Measurements from ENCODE around the gene MRPS24. TPM values are rescaled to one million over a fixed set of nuclear protein-coding genes. Genes with fewer than 3 reads are reported as not detected.

The MRPS24 gene
- total and polyA plus RNA-seq, 2 donors (not counting 3 experiments of a cell fraction or from before 2014, with no cell fraction given) = 105 to 279 TPM

GRCh38 chr7:43880596-43880995 lies 11.3 kb upstream of the MRPS24 start:
- Histone ChIP-seq H3K9ac (replicated peaks; ENCODE audit: extremely low read depth, insufficient read depth, low read length) (no peak overlapping the region), H3K4me1 (ENCODE audit: control insufficient read depth, extremely low read depth, insufficient read depth, low read length) (peaks cover 30% of the 10 kb centered on the region), H3K9me1 (replicated peaks; ENCODE audit: control insufficient read depth, extremely low read depth, insufficient read depth, low read length) (no peaks in the 10 kb centered on the region), H3K27me3 (ENCODE audit: control insufficient read depth in 2 of 2, insufficient read depth in 2 of 2, low read length in 2 of 2) (no peaks in the 10 kb centered on the region), H3K36me3 (ENCODE audit: control insufficient read depth in 2 of 2, extremely low read depth in 1 of 2, insufficient read depth in 2 of 2, low read length in 2 of 2) (peaks cover 0 to 20% of the 10 kb centered on the region in 2 experiments), H4K20me1 (replicated peaks; ENCODE audit: control insufficient read depth, extremely low read depth, insufficient read depth, low read length) (no peaks in the 10 kb centered on the region), H3K9me3 (replicated peaks; ENCODE audit: control insufficient read depth, insufficient read depth, low read length) (no peaks in the 10 kb centered on the region), H3K79me2 (ENCODE audit: control insufficient read depth, insufficient read depth, low read length) (peaks cover 6% of the 10 kb centered on the region), H3K4me3 (replicated peaks in 1 of 3; ENCODE audit: insufficient read depth in 1 of 3, low read depth in 1 of 3, low read length in 3 of 3) (no peak overlapping the region), H3K27ac (ENCODE audit: insufficient read depth, low read depth, low read length) (no peak overlapping the region), H2AFZ (ENCODE audit: low read depth, low read length) (no peak overlapping the region), H3K4me2 (ENCODE audit: insufficient read depth, low read length) (no peak overlapping the region)
- no TSS peak for BruUV-seq (replicated peaks)
- intact Hi-C loops (cut with micrococcal nuclease) = loop anchor here (1.0 kb wide), 1 partner anchor 11 kb away; the partner anchor contains the start of gene MRPS24
- TF ChIP-seq POLR2AphosphoS5 (IDR thresholded peaks at IDR 0.05; ENCODE audit: insufficient read depth, low read depth, low read length) = no peak
- TF ChIP-seq MYC (IDR thresholded peaks at IDR 0.05; ENCODE audit: low read depth, low read length) = no peak
- TF ChIP-seq FOS (IDR thresholded peaks at IDR 0.05; ENCODE audit: borderline replicate concordance, insufficient read depth, low read length) = peak; percentile 20
- peak; percentile 63 for TF ChIP-seq GATA2 (IDR thresholded peaks at IDR 0.05; ENCODE audit: insufficient read depth, insufficient read length, low read depth, low read length)
- DNase-seq (ENCODE audit: low read depth, low spot score) = peak; percentile 58
- ChIA-PET POLR2A (no interaction called here), CTCF (no interaction called here)
- FAIRE-seq = peak; percentile 56
- dilution Hi-C loops (cut with MboI; ENCODE audit: extremely low pct_ligation_motif_present, low sequenced_read_pairs) = no loop called here

- Histone ChIP-seq H3K9ac (replicated peaks; ENCODE audit: extremely low read depth, insufficient read depth, low read length) (no peak overlapping the region), H3K79me2 (ENCODE audit: control insufficient read depth, insufficient read depth, low read length) (peaks cover 6% of the 10 kb centered on the region), H3K9me3 (replicated peaks; ENCODE audit: control insufficient read depth, insufficient read depth, low read length) (no peaks in the 10 kb centered on the region), H3K9me1 (replicated peaks; ENCODE audit: control insufficient read depth, extremely low read depth, insufficient read depth, low read length) (no peaks in the 10 kb centered on the region), H2AFZ (ENCODE audit: low read depth, low read length) (no peak overlapping the region), H4K20me1 (replicated peaks; ENCODE audit: control insufficient read depth, extremely low read depth, insufficient read depth, low read length) (no peaks in the 10 kb centered on the region), H3K36me3 (ENCODE audit: control insufficient read depth in 2 of 2, extremely low read depth in 1 of 2, insufficient read depth in 2 of 2, low read length in 2 of 2) (peaks cover 0 to 20% of the 10 kb centered on the region in 2 experiments), H3K4me3 (replicated peaks in 1 of 3; ENCODE audit: insufficient read depth in 1 of 3, low read depth in 1 of 3, low read length in 3 of 3) (no peak overlapping the region), H3K27ac (ENCODE audit: insufficient read depth, low read depth, low read length) (peak overlapping the region; percentile 58), H3K4me1 (ENCODE audit: control insufficient read depth, extremely low read depth, insufficient read depth, low read length) (peaks cover 30% of the 10 kb centered on the region), H3K27me3 (ENCODE audit: control insufficient read depth in 2 of 2, insufficient read depth in 2 of 2, low read length in 2 of 2) (no peaks in the 10 kb centered on the region), H3K4me2 (ENCODE audit: insufficient read depth, low read length) (peak overlapping the region; percentile 67)
- ChIA-PET CTCF (interaction anchor here (0.5 to 1.7 kb wide), 6 partner anchors 8 to 75 kb away, joined by 3 to 9 read pairs (median 4); partner anchors contain the start of gene MRPS24), POLR2A (interaction anchor here (2.2 kb wide), 1 partner anchor 10 kb away, joined by 10 read pairs; the partner anchor contains the start of gene MRPS24)
- intact Hi-C loops (cut with micrococcal nuclease) = loop anchor here (1.0 to 2.0 kb wide), 2 partner anchors 47 to 75 kb away; partner anchors contain the start of gene UBE2D4
- DNase-seq (ENCODE audit: low read depth, low spot score) (peak; percentile 77), FAIRE-seq (peak; percentile 91)
- no peak for TF ChIP-seq CTCF (IDR thresholded peaks at IDR 0.05; ENCODE audit: extremely low read depth in 1 of 2, insufficient read depth in 1 of 2, low read depth in 1 of 2, low read length in 2 of 2)
- peak; percentile 72 for TF ChIP-seq FOS (IDR thresholded peaks at IDR 0.05; ENCODE audit: borderline replicate concordance, insufficient read depth, low read length)
- no peak for TF ChIP-seq MYC (IDR thresholded peaks at IDR 0.05; ENCODE audit: low read depth, low read length)
- TF ChIP-seq JUN (IDR thresholded peaks at IDR 0.05; ENCODE audit: borderline replicate concordance, insufficient read depth, insufficient read length, low read depth) = peak; percentile 21
- no peak for TF ChIP-seq POLR2AphosphoS5 (IDR thresholded peaks at IDR 0.05; ENCODE audit: insufficient read depth, low read depth, low read length)
- TF ChIP-seq POLR2A (IDR thresholded peaks at IDR 0.05; ENCODE audit: low read depth, low read length) = no peak
- no peak for TF ChIP-seq MAX (IDR thresholded peaks at IDR 0.05; ENCODE audit: insufficient read depth, insufficient read length)
- no TSS peak for BruUV-seq (replicated peaks)
- dilution Hi-C loops (cut with MboI; ENCODE audit: extremely low pct_ligation_motif_present, low sequenced_read_pairs) = no loop called here
Measured at GRCh38 chr7:43879477-43879876, 10.2 kb upstream of the MRPS24 start.
